A549 (cell line): ENCODE results near the gene MYO1D. TPM values are rescaled to one million over a fixed set of nuclear protein-coding genes. Genes with fewer than 3 reads are reported as not detected.

Experiments
- ATAC-seq, 2 experiments: fragments of 200-7000 bp in 1 of 2; fragments of >200 bp in 1 of 2; cut with Nextera tagmentation in 1 of 2; cut with Tn5 transposase in 1 of 2; 3 replicates each; pipeline versions ENCODE4 v1.8.0 to v1.9.1; 2018 to 2020; ENCODE audit warnings: mild to moderate bottlenecking in 1 of 2, moderate library complexity in 1 of 2
- CTCF ChIA-PET: fragments of 300-600 bp; sonication (Branson Sonifier 250); formaldehyde crosslinking; extraction: SDS; loops from one replicate; lab custom pipeline; 2021; ENCODE audit warnings: antibody characterized with exemption, inconsistent platforms; lab: Yijun Ruan, JAX
- POLR2A ChIA-PET: fragments of 350-600 bp; formaldehyde crosslinking; extraction: SDS; loops from one replicate; lab custom pipeline; 2021; ENCODE audit warnings: antibody characterized with exemption, inconsistent platforms; lab: Yijun Ruan, JAX
- DNase-seq, 2 experiments: peaks; one replicate each; pipeline versions ENCODE4 v3.0.0 to v3.0.0-alpha.2; 2011 to 2016; ENCODE audit warnings: low read depth in 1 of 2, low spot score in 1 of 2
- FAIRE-seq: peaks from 2 replicates; lab custom pipeline; 2011; peaks lifted over from hg19 to GRCh38; lab: Jason Lieb, UNC
- H3K27ac ChIP-seq, 2 experiments: fragments of >200 bp; sonication (Bioruptor Twin); formaldehyde crosslinking; 3 replicates each; pipeline ENCODE4 v1.5.1; 2016 to 2017
- H3K4me1 ChIP-seq: fragments of >200 bp; sonication (Bioruptor Twin); formaldehyde crosslinking; 3 replicates; pipeline ENCODE4 v1.6.1; 2016
- H3K4me2 ChIP-seq: fragments of >200 bp; sonication (Bioruptor Twin); formaldehyde crosslinking; 3 replicates; pipeline ENCODE4 v1.6.1; 2016
- H3K4me3 ChIP-seq: fragments of >200 bp; sonication (Bioruptor Twin); formaldehyde crosslinking; 3 replicates; pipeline ENCODE4 v1.5.1; 2016
- H3K9me3 ChIP-seq: fragments of >200 bp; sonication (Bioruptor Twin); formaldehyde crosslinking; 3 replicates; pipeline ENCODE4 v1.6.1; 2016
- CEBPB ChIP-seq, 2 experiments: fragments of >200 bp in 1 of 2; sonication (Bioruptor Twin) in 1 of 2; formaldehyde crosslinking in 1 of 2; IDR thresholded peaks; 2 replicates each; pipeline ENCODE4 v1.6.1; 2012 to 2016
- EHF ChIP-seq: fragments of 250-450 bp; sonication (Bioruptor Pico); IDR thresholded peaks from 2 replicates; pipeline ENCODE4 v1.5.0; 2020; ENCODE audit warnings: mild to moderate bottlenecking
- FOSB ChIP-seq: fragments of 250-450 bp; sonication (Bioruptor Pico); IDR thresholded peaks from 2 replicates; pipeline ENCODE4 v1.5.0; 2020; ENCODE audit warnings: mild to moderate bottlenecking, moderate library complexity
- HDAC2 ChIP-seq: fragments of 200-600 bp; sonication (generic); IDR thresholded peaks from 2 replicates; pipeline ENCODE4 v1.6.1; 2016
- HOXB5 ChIP-seq: fragments of 250-450 bp; sonication (Bioruptor Pico); IDR thresholded peaks from 2 replicates; pipeline ENCODE4 v1.5.0; 2020; ENCODE audit warnings: mild to moderate bottlenecking, moderate library complexity
- KDM1A ChIP-seq: fragments of 200-600 bp; sonication (generic); IDR thresholded peaks from 2 replicates; pipeline ENCODE4 v1.6.1; 2016; ENCODE audit warnings: low read depth, mild to moderate bottlenecking
- MAFK ChIP-seq: fragments of 450-650 bp; IDR thresholded peaks from 2 replicates; pipeline ENCODE4 v1.6.1; 2014; ENCODE audit not compliant: partially characterized antibody
- MAZ ChIP-seq: fragments of 150-350 bp; IDR thresholded peaks from 2 replicates; pipeline ENCODE4 v1.6.1; 2014; ENCODE audit warnings: antibody characterized with exemption, low read depth, low read length, borderline replicate concordance
- NR3C1 ChIP-seq: fragments of >200 bp; sonication (Bioruptor Twin); formaldehyde crosslinking; IDR thresholded peaks from 3 replicates; pipeline ENCODE4 v1.6.1; 2017
- PHF8 ChIP-seq: fragments of 200-600 bp; sonication (generic); IDR thresholded peaks from 2 replicates; pipeline ENCODE4 v1.6.1; 2016; ENCODE audit warnings: low read depth, mild to moderate bottlenecking, antibody characterized with exemption, moderate library complexity, borderline replicate concordance
- POLR2A ChIP-seq: IDR thresholded peaks from 2 replicates; pipeline ENCODE4 v1.6.1; 2012; ENCODE audit warnings: mild to moderate bottlenecking, low read length
- POLR2AphosphoS2 ChIP-seq: conservative IDR thresholded peaks from 2 replicates; pipeline ENCODE4 v1.6.1; 2012; ENCODE audit warnings: low read length, improper control_type of control experiment, inconsistent platforms
- RARB ChIP-seq: fragments of 250-450 bp; sonication (Bioruptor Pico); IDR thresholded peaks from 2 replicates; pipeline ENCODE4 v1.8.0; 2021; ENCODE audit warnings: mild to moderate bottlenecking, moderate library complexity
- REST ChIP-seq: fragments of 200-600 bp; sonication (generic); IDR thresholded peaks from 2 replicates; pipeline ENCODE4 v1.6.1; 2016; ENCODE audit warnings: antibody characterized with exemption, mild to moderate bottlenecking, moderate library complexity
- RFX5 ChIP-seq: fragments of 450-650 bp; IDR thresholded peaks from 2 replicates; pipeline ENCODE4 v1.7.1; 2014; ENCODE audit warnings: antibody characterized with exemption, mild to moderate bottlenecking, moderate library complexity
- RNF2 ChIP-seq: fragments of 200-600 bp; sonication (generic); IDR thresholded peaks from 2 replicates; pipeline ENCODE4 v1.6.1; 2016; ENCODE audit warnings: low read depth, mild to moderate bottlenecking, antibody characterized with exemption, moderate library complexity, borderline replicate concordance
- TFCP2L1 ChIP-seq: fragments of 250-450 bp; sonication (Bioruptor Pico); IDR thresholded peaks from 2 replicates; pipeline ENCODE4 v1.5.0; 2021; ENCODE audit warnings: mild to moderate bottlenecking
- TP53 ChIP-seq: fragments of 250-450 bp; sonication (Bioruptor Pico); IDR thresholded peaks from 2 replicates; pipeline ENCODE4 v1.5.0; 2021; ENCODE audit warnings: mild to moderate bottlenecking, moderate library complexity
- WGBS: methylation state at CpG from one replicate; pipeline ENCODE4 v1.1.6; 2017; ENCODE audit errors: missing lambda C conversion rate; 5-methylcytosine and 5-hydroxymethylcytosine counted together
- polyA plus RNA-seq, 4 experiments: library from polyadenylated mRNA; depleted of rRNA in 3 of 4; stranded (reverse); fragments of >200 nt; fragmentation: RNase III in 1 of 4; extraction: RNeasy Plus Mini Kit Qiagen cat#74134 plus additional on column Dnase treatment in 1 of 4; gene quantifications; 2 replicates in 3 of 4; 3 replicates in 1 of 4; pipeline ENCODE4 v1.2.3, GENCODE V29; 2011 to 2017
- TF ChIP-seq, protein P1 (sequence below): IDR thresholded peaks from 2 replicates; pipeline ENCODE4 v1.6.1; 2012
- TF ChIP-seq, protein P2 (sequence below): fragments of >200 bp; sonication (Bioruptor Twin); formaldehyde crosslinking; IDR thresholded peaks from 2 replicates; pipeline ENCODE4 v1.6.1; 2016

The MYO1D gene
- polyA plus RNA-seq, 2 of the 4 experiments (the other 2 are of a cell fraction): 2.8 to 4.2 TPM

- Histone ChIP-seq H3K27ac (no peak overlapping the region), H3K4me2 (no peak overlapping the region), H3K9me3 (no peaks in the 10 kb centered on the region), H3K4me3 (no peak overlapping the region), H3K4me1 (no peaks in the 10 kb centered on the region)
- TF ChIP-seq MAFK: peak; percentile 99
- no peak for TF ChIP-seq PHF8
- FAIRE-seq (no peak), DNase-seq (no peak), ATAC-seq (no peak)
- WGBS: 59% methylated on average over 4 of the region's 4 CpGs
- CTCF ChIA-PET: interaction anchor here (0.5 to 1.7 kb wide), 2 partner anchors 17 to 29 kb away, joined by 3 to 4 read pairs; no protein-coding TSS in a partner anchor
- POLR2A ChIA-PET: no interaction called here
Measured at GRCh38 chr17:32567086-32567485, 309.8 kb downstream of the MYO1D start.

DNA sequence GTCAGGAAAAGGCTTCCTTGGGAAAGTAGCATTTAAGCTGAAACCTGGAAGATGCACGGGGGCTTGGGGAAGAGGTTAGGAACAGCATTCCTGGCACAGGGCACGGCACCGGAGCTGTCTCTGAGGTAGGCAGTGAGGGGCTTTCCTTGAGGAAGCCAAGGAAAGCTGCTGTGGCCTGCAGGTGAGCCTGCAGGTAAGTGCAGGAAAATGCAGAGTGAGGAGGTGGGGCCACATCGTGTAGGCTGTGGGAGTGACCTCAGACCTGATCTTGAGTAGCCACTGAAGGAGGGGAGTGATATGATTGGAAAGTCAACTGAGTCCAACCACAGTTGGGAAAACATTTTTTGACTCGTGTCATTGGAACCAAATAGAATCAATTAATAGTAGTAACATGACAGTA lies 310.6 kb downstream of the MYO1D start:
- ATAC-seq (no peak), FAIRE-seq (no peak), DNase-seq (no peak)
- no peaks in the 10 kb centered on the region for H3K9me3 ChIP-seq
- H3K27ac ChIP-seq: no peak overlapping the region
- WGBS: 59% methylated on average over 5 of the region's 5 CpGs
- no peak overlapping the region for H3K4me2 ChIP-seq
- POLR2A ChIA-PET: no interaction called here
- H3K4me3 ChIP-seq: no peak overlapping the region
- TF ChIP-seq FOSB: no peak
- no peak for TF ChIP-seq POLR2AphosphoS2
- no peak for TF ChIP-seq RNF2
- no peak for TF ChIP-seq CEBPB (IDR thresholded peaks at IDR 0.05)
- H3K4me1 ChIP-seq: no peaks in the 10 kb centered on the region
- CTCF ChIA-PET: interaction anchor here (0.6 to 1.7 kb wide), 4 partner anchors 18 to 101 kb away, joined by 3 to 5 read pairs (median 4); no protein-coding TSS in a partner anchor

- TF ChIP-seq POLR2A: no peak
- no peak for TF ChIP-seq HDAC2
- no peak for TF ChIP-seq RFX5
- no peak for TF ChIP-seq HOXB5 (CRISPR knock-in tag)
- TF ChIP-seq TP53: no peak
- no peak for TF ChIP-seq RARB
- no peak for TF ChIP-seq PHF8
- no peak for TF ChIP-seq RNF2
- TF ChIP-seq, protein P1, sequence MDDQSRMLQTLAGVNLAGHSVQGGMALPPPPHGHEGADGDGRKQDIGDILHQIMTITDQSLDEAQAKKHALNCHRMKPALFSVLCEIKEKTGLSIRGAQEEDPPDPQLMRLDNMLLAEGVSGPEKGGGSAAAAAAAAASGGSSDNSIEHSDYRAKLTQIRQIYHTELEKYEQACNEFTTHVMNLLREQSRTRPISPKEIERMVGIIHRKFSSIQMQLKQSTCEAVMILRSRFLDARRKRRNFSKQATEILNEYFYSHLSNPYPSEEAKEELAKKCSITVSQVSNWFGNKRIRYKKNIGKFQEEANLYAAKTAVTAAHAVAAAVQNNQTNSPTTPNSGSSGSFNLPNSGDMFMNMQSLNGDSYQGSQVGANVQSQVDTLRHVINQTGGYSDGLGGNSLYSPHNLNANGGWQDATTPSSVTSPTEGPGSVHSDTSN: no peak
- no peak for TF ChIP-seq MAZ
- TF ChIP-seq KDM1A: no peak
- TF ChIP-seq NR3C1: no peak
- no peak for TF ChIP-seq REST
- TF ChIP-seq, protein P2, sequence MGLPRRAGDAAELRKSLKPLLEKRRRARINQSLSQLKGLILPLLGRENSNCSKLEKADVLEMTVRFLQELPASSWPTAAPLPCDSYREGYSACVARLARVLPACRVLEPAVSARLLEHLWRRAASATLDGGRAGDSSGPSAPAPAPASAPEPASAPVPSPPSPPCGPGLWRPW: no peak
- no peak for TF ChIP-seq CEBPB (IDR thresholded peaks at IDR 0.05)
- no peak for TF ChIP-seq TFCP2L1 (CRISPR knock-in tag)
- no peak for TF ChIP-seq EHF (CRISPR knock-in tag)
- H3K4me1 ChIP-seq: no peaks in the 10 kb centered on the region
- ATAC-seq (no peak), FAIRE-seq (no peak), DNase-seq (no peak)
- H3K4me2 ChIP-seq: no peak overlapping the region
- POLR2A ChIA-PET: no interaction called here
- 63% methylated on average over 3 of the region's 3 CpGs for WGBS
- H3K27ac ChIP-seq: no peak overlapping the region
- H3K4me3 ChIP-seq: no peak overlapping the region
- CTCF ChIA-PET: interaction anchor here (0.6 to 1.5 kb wide), 3 partner anchors 25 to 153 kb away, joined by 3 to 5 read pairs (median 4); no protein-coding TSS in a partner anchor
- no peaks in the 10 kb centered on the region for H3K9me3 ChIP-seq
Measured at GRCh38 chr17:32565401-32565800, 311.5 kb downstream of the MYO1D start.
